Lower leg skin (tissue), 4 donors: Measurements from ENCODE around the gene CTXND1. TPM values are rescaled to one million over a fixed set of nuclear protein-coding genes. Genes with fewer than 3 reads are reported as not detected.

Source experiments
- DNase-seq, 2 donors: peaks; one replicate each; pipeline ENCODE4 v3.0.0-alpha.2; 2019; ENCODE audit warnings: low spot score in 2 of 2
- H3K4me3 ChIP-seq: fragments of 200-600 bp; sonication (generic); 2 replicates; pipeline ENCODE4 v1.5.1; 2017; ENCODE audit warnings: mild to moderate bottlenecking, low read depth; ENCODE audit not compliant: poor library complexity, severe bottlenecking
- CTCF ChIP-seq, 3 donors: fragments of 450-650 bp; IDR thresholded peaks; one replicate each; pipeline ENCODE4 v1.5.1; 2016; ENCODE audit warnings: antibody characterized with exemption in 3 of 3, mild to moderate bottlenecking in 3 of 3, moderate library complexity in 2 of 3
- POLR2A ChIP-seq, 2 donors: fragments of 450-650 bp; IDR thresholded peaks; one replicate each; pipeline ENCODE4 v1.6.1; 2016 to 2017; ENCODE audit warnings: antibody characterized with exemption in 2 of 2, mild to moderate bottlenecking in 1 of 2, moderate library complexity in 1 of 2
- WGBS, 2 donors: methylation state at CpG; one replicate each; pipeline ENCODE4 v1.1.5; 2018; 5-methylcytosine and 5-hydroxymethylcytosine counted together
- intact Hi-C: fragments of 100-400 bp; cut with DNase I; formaldehyde crosslinking; loops from one replicate; pipeline ENCODE4 v1.15.0; 2023; ENCODE audit warnings: low total_unique reads
- total RNA-seq, 4 donors: library from RNA; depleted of rRNA; stranded (reverse); fragments of >200 nt; gene quantifications; one replicate each; pipeline ENCODE4 v1.1.0, GENCODE V29; 2016

The CTXND1 gene
- total RNA-seq, 4 donors from 2014 or later: 0.04 to 0.56 (median 0.34) TPM

- peak in 1 of 2 donors; percentile 17 for DNase-seq
- H3K4me3 ChIP-seq: no peak overlapping the region
- 87 to 90% methylated on average over 8 of the region's 8 CpGs for WGBS, 2 donors
- intact Hi-C loops: no loop called here
- TF ChIP-seq CTCF (IDR thresholded peaks at IDR 0.05): no peak
- no peak for TF ChIP-seq POLR2A (IDR thresholded peaks at IDR 0.05)
Measured at GRCh38 chr15:80191897-80192595, 60.0 kb downstream of the CTXND1 start.

- TF ChIP-seq POLR2A (IDR thresholded peaks at IDR 0.05): no peak
- no peak for TF ChIP-seq CTCF (IDR thresholded peaks at IDR 0.05)
- no peak overlapping the region for H3K4me3 ChIP-seq
- WGBS, 2 donors: 93 to 96% methylated on average over 2 of the region's 2 CpGs
- peak in 1 of 2 donors; percentile 9 for DNase-seq
- intact Hi-C loops: no loop called here
Measured at GRCh38 chr15:80191198-80191597, 60.8 kb downstream of the CTXND1 start.

- intact Hi-C loops: no loop called here
- WGBS, 2 donors: 81 to 82% methylated on average over 2 of the region's 2 CpGs
- peak in 1 of 2 donors; percentile 25 for DNase-seq
- TF ChIP-seq POLR2A (IDR thresholded peaks at IDR 0.05): no peak
- TF ChIP-seq CTCF (IDR thresholded peaks at IDR 0.05): no peak
- no peak overlapping the region for H3K4me3 ChIP-seq
Measured at GRCh38 chr15:80188251-80188650, 63.8 kb downstream of the CTXND1 start.

- TF ChIP-seq CTCF (IDR thresholded peaks at IDR 0.05) (no peak), POLR2A (IDR thresholded peaks at IDR 0.05) (no peak)
- no peak overlapping the region for H3K4me3 ChIP-seq
- 100% methylated on average over 1 of the region's 1 CpG for WGBS, 2 donors
- intact Hi-C loops: no loop called here
- peak in 1 of 2 donors; percentile 10 for DNase-seq
Measured at GRCh38 chr15:80186597-80186996, 65.4 kb downstream of the CTXND1 start.

- intact Hi-C loops: no loop called here
- no peak overlapping the region for H3K4me3 ChIP-seq
- 95 to 96% methylated on average over 7 of the region's 7 CpGs for WGBS, 2 donors
- no peak for TF ChIP-seq POLR2A (IDR thresholded peaks at IDR 0.05)
- TF ChIP-seq CTCF (IDR thresholded peaks at IDR 0.05): no peak
- peak in 1 of 2 donors; percentile 68 for DNase-seq
Measured at GRCh38 chr15:80186066-80186465, 65.9 kb downstream of the CTXND1 start.

GRCh38 chr15:80185152-80185551 is 66.9 kb downstream of the CTXND1 start:
- intact Hi-C loops: no loop called here
- WGBS, 2 donors: 94 to 97% methylated on average over 2 of the region's 2 CpGs
- no peak for TF ChIP-seq CTCF (IDR thresholded peaks at IDR 0.05)
- TF ChIP-seq POLR2A (IDR thresholded peaks at IDR 0.05): no peak
- no peak overlapping the region for H3K4me3 ChIP-seq
- peak in 1 of 2 donors; percentile 1 for DNase-seq
